ENCODE data around the gene CD27.

CD27 gene

GRCh38 chr12:6444704-6445688 lies at the start of gene CD27:
CD27 (plus strand) TSS chr12:6444955; CDS start chr12:6445096, 141 bp downstream.
- TF ChIP-seq ZNF274 (IDR thresholded peaks at IDR 0.05; ENCODE audit: low read depth, low read length) = no peak
- peak within 1 kb of the TSS; percentile 42; the same call in 1 of the 2 replicates for H3K4me3 ChIP-seq (ENCODE audit: low read length)

DNA sequence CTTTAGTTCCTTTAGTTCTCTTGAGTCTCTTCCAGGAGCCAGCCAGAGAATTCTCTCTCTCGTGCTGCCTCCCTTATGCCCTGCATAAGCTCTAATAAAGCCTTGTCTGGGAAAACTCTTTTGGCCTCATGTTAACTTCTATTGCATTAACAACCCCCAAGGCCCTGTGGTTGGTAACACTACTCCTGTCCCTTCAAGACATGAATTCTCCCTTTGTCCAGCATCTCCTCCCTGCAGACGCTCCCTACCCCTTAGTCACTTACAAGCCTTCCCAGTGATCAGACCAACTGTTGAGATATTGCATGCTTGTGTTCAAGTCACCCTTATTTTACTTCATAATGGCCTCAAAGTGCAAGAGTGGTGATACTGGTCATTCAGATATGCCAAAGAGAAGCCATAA lies 48.7 kb upstream of the CD27 start:
- TF ChIP-seq ZNF274 (IDR thresholded peaks at IDR 0.05; ENCODE audit: low read depth, low read length) = no peak
- no peak overlapping the region for H3K4me3 ChIP-seq (ENCODE audit: low read length)

DNA sequence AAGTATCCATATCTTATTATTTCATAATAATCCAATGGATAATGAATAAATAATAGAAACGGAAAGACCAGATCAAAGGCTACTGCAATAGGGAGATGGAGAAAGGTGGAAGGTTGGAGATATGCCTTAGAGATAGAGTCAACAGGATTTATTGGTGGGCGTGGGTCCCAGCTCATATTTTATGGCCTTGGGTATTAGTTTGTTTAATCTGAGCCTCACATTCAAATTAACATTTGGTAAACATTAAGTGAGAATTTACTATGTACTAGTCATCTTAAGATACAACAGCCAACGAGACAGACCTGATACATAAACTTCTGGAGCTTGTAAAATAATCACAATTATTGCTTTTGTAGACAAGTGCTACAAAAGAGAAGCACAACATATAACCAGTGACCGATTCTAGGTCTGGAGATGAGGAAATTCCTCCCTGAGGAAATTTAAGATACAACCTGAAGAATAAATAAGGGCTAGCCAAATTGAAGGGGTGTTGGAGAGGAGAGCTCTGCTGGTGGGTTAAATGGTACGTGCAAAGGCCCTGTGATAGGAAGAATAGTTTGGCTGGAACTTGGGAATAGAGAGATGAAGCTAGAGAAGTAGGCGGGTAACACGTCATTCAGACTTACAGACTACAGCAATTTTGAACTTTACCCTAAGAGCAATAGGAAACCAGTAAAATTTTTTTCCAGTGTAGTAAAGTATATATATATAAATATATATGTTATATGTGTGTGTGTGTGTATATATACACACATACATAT lies 44.7 kb upstream of the CD27 start:
- no peak for TF ChIP-seq ZNF274 (IDR thresholded peaks at IDR 0.05; ENCODE audit: low read depth, low read length)

DNA sequence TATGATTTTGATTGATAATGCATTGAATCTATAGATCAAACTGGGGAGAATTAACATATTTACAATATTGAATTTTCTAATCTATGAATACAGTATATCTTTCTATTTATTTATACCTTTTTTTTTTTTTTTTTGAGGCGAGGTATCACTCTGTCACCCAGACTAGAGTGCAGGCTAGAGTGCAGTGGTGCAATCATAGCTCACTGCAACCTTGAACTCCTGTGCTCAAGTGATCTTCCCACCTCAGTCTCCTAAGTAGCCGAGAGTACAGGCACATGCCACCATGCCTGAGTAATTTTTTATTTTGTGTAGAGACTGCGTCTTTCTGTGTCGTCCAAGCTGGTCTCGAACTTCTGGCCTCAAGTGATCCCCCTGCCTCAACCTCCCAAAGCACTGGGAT lies 40.4 kb upstream of the CD27 start:
- no peak overlapping the region for H3K4me3 ChIP-seq (ENCODE audit: low read length)
- no peak for TF ChIP-seq ZNF274 (IDR thresholded peaks at IDR 0.05; ENCODE audit: low read depth, low read length)

More for the DNA sequence above, 44.7 kb upstream of the CD27 start:
- H3K4me3 ChIP-seq (ENCODE audit: low read length) = no peak overlapping the region

DNA sequence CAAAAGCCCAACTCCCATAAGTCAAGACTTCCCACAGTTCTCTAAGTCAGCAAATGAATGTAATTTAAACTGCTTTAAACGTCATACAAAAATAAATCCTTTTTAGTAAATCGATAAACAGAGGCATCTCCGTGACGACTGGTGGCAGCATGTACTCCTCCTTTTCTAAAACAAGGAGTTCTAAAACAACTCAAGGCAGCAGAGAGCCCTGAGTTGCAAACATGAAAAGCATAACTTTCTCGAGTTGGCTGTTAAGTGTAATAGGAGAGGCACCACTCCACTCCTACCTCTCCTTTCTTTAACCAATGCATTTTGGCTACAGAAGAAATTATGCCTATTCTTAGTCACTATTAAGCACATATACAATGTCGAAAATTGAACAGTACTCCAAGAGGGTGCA lies 38.8 kb upstream of the CD27 start:
- no peak overlapping the region for H3K4me3 ChIP-seq (ENCODE audit: low read length)
- TF ChIP-seq ZNF274 (IDR thresholded peaks at IDR 0.05; ENCODE audit: low read depth, low read length) = no peak

DNA sequence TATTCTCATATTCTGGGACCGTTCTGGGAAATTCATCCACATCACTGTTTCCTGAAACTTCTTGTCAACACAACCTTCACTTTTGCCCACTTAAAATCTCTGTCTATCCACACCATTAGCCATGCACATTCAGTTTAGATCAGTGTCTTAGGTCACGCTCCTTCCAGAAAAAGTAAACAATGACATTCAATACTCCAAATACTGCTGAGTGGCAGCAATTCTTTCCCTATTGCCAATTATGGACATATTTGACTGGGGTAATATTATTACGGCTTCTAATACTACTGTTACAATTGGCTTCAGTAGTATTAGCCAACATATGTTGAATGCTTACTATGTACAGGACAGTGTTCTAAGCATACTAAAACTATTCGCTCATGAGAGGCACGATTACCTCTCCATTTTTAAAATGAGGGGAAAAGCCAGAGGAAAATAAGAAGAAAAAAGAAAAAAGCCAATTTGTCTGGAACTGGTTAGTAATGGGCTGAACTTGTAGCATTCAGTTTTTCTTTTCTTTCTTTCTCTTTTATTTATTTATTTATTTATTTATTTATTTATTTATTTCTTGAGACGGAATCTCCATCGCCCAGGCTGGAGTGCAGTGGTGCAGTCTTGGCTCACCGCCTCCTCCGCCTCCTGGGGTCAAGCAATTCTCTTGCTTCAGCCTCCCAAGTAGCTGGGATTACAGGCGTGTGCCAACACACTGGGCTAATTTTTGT lies 37.4 kb upstream of the CD27 start:
- TF ChIP-seq ZNF274 (IDR thresholded peaks at IDR 0.05; ENCODE audit: low read depth, low read length) = no peak
- H3K4me3 ChIP-seq (ENCODE audit: low read length) = no peak overlapping the region

GRCh38 chr12:6416596-6416995 lies 28.2 kb upstream of the CD27 start:
- no peak for TF ChIP-seq ZNF274 (IDR thresholded peaks at IDR 0.05; ENCODE audit: low read depth, low read length)
- H3K4me3 ChIP-seq (ENCODE audit: low read length) = no peak overlapping the region

DNA sequence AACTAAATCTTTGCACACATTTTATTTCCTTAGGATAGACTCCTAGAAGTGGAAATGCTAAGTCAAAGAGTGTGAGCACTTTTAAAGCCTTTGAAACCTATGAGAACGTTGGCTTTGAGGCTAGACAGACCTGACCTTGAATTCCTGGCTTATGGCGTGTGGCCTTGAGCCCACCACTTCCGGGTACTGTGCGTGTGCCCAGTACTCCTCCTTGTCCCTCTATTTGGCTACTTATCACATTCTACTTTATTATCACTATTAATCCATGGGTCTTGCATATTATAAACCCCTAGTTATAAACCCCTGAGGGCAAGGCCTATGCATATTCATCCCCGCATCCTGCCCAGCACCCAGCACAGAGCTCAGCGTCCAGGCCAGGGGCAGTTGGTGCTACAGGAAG lies 26.0 kb upstream of the CD27 start:
- TF ChIP-seq ZNF274 (IDR thresholded peaks at IDR 0.05; ENCODE audit: low read depth, low read length) = no peak

GRCh38 chr12:6420364-6420763 lies 24.4 kb upstream of the CD27 start:
- no peak overlapping the region for H3K4me3 ChIP-seq (ENCODE audit: low read length)
- TF ChIP-seq ZNF274 (IDR thresholded peaks at IDR 0.05; ENCODE audit: low read depth, low read length) = no peak

More for the DNA sequence above, 26.0 kb upstream of the CD27 start:
- H3K4me3 ChIP-seq (ENCODE audit: low read length) = no peak overlapping the region

DNA sequence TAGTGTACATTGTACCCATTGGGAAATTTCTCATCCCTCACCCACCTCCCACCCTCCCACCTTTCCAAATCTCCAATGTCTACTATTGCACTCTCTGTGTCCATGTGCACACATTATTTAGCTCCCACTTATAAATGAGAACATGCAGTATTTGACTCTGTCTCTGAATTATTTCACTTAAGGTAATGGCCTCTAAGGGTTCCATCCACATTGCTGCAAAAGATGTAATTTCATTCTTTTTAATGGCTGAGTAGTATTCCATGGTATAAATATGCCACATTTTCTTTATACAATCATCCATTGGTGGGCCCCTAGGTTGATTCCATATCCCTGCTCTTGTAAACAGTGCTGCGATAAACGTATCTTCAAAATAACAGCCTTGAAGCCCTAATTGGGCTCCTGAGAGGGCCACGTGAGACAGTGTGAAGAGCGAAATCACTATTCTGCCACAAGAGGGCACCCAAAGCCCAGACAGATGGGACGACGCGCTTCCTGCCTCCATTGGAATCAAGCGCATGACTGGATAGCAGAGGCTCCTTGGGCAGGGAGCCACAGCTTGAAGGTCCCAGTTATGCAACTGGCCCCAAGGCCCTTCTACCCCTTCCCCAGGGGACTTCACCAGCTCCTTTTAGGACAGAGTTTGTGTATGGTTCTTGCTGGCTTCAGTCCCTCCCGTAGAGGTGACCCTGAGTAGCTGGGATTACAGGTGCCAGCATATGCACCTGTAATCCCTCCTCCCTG lies 21.3 kb upstream of the CD27 start:
- no peak for TF ChIP-seq ZNF274 (IDR thresholded peaks at IDR 0.05; ENCODE audit: low read depth, low read length)
- H3K4me3 ChIP-seq (ENCODE audit: low read length) = no peak overlapping the region

DNA sequence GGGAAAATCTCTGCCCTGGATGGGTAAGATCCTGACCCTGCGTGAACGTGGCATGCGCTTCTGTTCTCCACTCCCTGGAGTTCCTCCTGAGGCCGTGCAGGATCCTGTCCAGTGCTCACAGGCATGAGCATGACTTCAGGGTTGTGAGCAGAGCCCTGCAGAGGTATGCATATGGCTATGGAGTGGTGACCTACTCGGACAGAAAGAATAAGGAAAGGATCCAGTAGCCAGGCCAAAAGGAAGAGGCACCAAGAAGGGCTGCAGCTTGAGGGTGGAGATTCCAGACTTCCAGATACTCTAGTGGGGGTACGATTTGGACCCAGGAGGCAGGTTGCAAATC lies 20.8 kb upstream of the CD27 start:
- H3K4me3 ChIP-seq (ENCODE audit: low read length) = no peak overlapping the region

DNA sequence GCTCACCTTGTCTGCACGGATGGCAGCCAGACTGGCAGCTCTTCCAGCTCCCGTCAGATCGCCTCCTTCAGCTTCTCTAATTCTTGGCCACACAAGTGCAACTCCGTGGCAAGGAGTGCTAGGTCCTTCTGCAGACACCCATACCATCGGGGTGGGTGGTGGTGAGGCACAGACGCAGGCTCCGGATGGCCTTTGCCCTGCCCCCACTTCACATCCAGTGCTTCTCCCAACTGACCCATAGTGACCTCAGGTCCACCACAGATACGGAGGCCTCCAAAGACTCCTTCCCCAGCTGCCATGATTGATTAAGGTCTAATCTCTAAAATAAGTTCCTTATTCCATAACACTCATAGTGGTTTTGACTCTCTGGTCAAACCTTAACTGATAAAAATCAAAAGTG lies 19.9 kb upstream of the CD27 start:
- H3K4me3 ChIP-seq (ENCODE audit: low read length) = no peak overlapping the region
- TF ChIP-seq ZNF274 (IDR thresholded peaks at IDR 0.05; ENCODE audit: low read depth, low read length) = no peak

More for the DNA sequence above, 20.8 kb upstream of the CD27 start:
- no peak for TF ChIP-seq ZNF274 (IDR thresholded peaks at IDR 0.05; ENCODE audit: low read depth, low read length)
